ENCODE results near the gene HLA-DOA. TPM values are rescaled to one million over a fixed set of nuclear protein-coding genes. Genes with fewer than 3 reads are reported as not detected.

HLA-DOA gene
- total and polyA plus RNA-seq, 2 donors (not counting 1 experiment from before 2014, with no cell fraction given) = 209 to 338 TPM

DNA sequence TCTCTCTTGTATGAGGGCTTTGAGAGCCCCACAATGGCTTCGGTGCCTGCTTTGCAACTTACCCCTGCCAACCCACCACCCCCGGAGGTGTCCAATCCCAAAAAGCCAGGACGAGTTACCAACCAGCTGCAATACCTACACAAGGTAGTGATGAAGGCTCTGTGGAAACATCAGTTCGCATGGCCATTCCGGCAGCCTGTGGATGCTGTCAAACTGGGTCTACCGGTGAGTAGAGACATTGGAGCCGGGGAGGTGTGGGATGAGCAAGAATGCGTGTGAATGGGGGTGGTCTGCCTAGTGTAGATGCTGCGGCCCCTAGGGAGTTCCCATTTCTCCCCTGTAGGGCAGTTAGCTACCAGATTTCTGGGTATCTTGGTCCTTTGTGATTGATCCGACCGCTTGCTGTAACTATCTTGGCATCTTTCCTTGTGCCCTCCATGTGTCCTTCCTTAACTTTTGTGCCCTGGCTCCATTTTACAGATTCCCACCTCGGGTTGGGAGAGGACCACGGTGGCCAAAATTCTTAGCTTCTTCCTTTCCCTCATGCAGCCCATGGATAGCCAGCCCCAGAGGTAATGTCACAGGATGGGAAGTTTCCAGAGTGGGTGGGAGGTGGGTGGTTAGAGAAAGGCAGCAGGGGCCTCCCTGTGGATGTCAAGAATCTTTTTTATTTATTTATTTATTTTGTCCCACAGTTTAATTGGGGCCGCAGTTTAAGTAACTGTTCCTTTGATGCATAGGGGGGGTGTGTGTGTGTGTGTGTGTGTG lies 34.7 kb downstream of the HLA-DOA start:
- WGBS (ENCODE audit: insufficient coverage) = 47% methylated on average over 4 of the region's 14 CpGs
- CTCF ChIA-PET = interaction anchor here (0.7 to 28.4 kb wide), 17 partner anchors 11 to 173 kb away, joined by 3 to 822 read pairs (median 6); partner anchors contain the start of genes HLA-DMA, HLA-DMB and TAP2

More for the DNA sequence above, 34.7 kb downstream of the HLA-DOA start:
- H3K4me2 ChIP-seq (replicated peaks; ENCODE audit: low read depth, low read length, poor library complexity, severe bottlenecking) = peak overlapping the region; percentile 88
- no peaks in the 10 kb centered on the region for H3K9me3 Mint-ChIP-seq (ENCODE audit: insufficient read depth)
- H3K79me2 ChIP-seq (ENCODE audit: control insufficient read depth, insufficient read depth, low read length) = peaks cover 88% of the 10 kb centered on the region
- H3K4me3 Mint-ChIP-seq = peak overlapping the region; percentile 96
- H3K9me3 ChIP-seq (ENCODE audit: control extremely low read depth in 1 of 3, control insufficient read depth in 2 of 3, insufficient read depth in 1 of 3, low read length in 2 of 3) = no peaks in the 10 kb centered on the region
- H3K36me3 ChIP-seq (replicated peaks in 1 of 2; ENCODE audit: control extremely low read depth in 1 of 2, control insufficient read depth in 1 of 2, extremely low read depth in 1 of 2, insufficient read depth in 2 of 2, low read length in 1 of 2) = peaks cover 0 to 66% of the 10 kb centered on the region in 2 experiments
- POLR2A ChIA-PET = interaction anchor here (0.6 to 11.8 kb wide), 12 partner anchors 8 to 138 kb away, joined by 3 to 349 read pairs (median 3); partner anchors contain the start of genes HLA-DMA, HLA-DMB, PSMB8 and PSMB9
- intact Hi-C loops (cut with micrococcal nuclease) = loop anchor here (5.0 kb wide), 3 partner anchors 53 to 797 kb away; partner anchors contain the start of genes AGPAT1 and RNF5
- H3K27me3 ChIP-seq (replicated peaks in 1 of 4; ENCODE audit: control extremely low read depth in 1 of 4, control insufficient read depth in 3 of 4, insufficient read depth in 4 of 4, low read length in 3 of 4) = no peaks in the 10 kb centered on the region
- peaks cover 48% of the 10 kb centered on the region for H3K4me1 Mint-ChIP-seq
- H2AFZ ChIP-seq (ENCODE audit: insufficient read depth, low read depth, low read length, poor library complexity, severe bottlenecking) = no peak overlapping the region
- no peaks in the 10 kb centered on the region for H3K27me3 Mint-ChIP-seq
- peak overlapping the region; percentile 87 to 99 (median 96) for H3K4me3 ChIP-seq (ENCODE audit: control extremely low read depth in 1 of 5, extremely low read depth in 1 of 5, insufficient read depth in 1 of 5, low read depth in 2 of 5, low read length in 4 of 5)
- H4K20me1 ChIP-seq (ENCODE audit: control insufficient read depth, insufficient read depth, low read length, poor library complexity, severe bottlenecking) = peaks cover 71% of the 10 kb centered on the region
- H3K27ac ChIP-seq (ENCODE audit: low read length in 2 of 2) = peak overlapping the region; percentile 22 to 75
- DNase-seq = peak; percentile 27
- peak overlapping the region; percentile 91 for H3K9ac ChIP-seq (ENCODE audit: low read length)
- TF ChIP-seq, protein P1, sequence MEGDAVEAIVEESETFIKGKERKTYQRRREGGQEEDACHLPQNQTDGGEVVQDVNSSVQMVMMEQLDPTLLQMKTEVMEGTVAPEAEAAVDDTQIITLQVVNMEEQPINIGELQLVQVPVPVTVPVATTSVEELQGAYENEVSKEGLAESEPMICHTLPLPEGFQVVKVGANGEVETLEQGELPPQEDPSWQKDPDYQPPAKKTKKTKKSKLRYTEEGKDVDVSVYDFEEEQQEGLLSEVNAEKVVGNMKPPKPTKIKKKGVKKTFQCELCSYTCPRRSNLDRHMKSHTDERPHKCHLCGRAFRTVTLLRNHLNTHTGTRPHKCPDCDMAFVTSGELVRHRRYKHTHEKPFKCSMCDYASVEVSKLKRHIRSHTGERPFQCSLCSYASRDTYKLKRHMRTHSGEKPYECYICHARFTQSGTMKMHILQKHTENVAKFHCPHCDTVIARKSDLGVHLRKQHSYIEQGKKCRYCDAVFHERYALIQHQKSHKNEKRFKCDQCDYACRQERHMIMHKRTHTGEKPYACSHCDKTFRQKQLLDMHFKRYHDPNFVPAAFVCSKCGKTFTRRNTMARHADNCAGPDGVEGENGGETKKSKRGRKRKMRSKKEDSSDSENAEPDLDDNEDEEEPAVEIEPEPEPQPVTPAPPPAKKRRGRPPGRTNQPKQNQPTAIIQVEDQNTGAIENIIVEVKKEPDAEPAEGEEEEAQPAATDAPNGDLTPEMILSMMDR (IDR thresholded peaks at IDR 0.05) = no peak
- no peak for TF ChIP-seq EZH2 (IDR thresholded peaks at IDR 0.05; ENCODE audit: borderline replicate concordance, insufficient read depth, low read depth, low read length, poor library complexity, severe bottlenecking)
- peak overlapping the region; percentile 86 for H3K27ac Mint-ChIP-seq
- no peak for ATAC-seq (ENCODE audit: low read depth)
- peaks cover 29 to 40% of the 10 kb centered on the region in 2 donors for H3K4me1 ChIP-seq (ENCODE audit: control insufficient read depth in 2 of 2, insufficient read depth in 2 of 2, low read length in 2 of 2)

All from B cell (primary cell).